Measurements from ENCODE around the gene CKMT2. TPM values are rescaled to one million over a fixed set of nuclear protein-coding genes. Genes with fewer than 3 reads are reported as not detected.

CKMT2 gene
- total and polyA plus RNA-seq, 9 donors: 6.2 to 28.3 (median 12.6) TPM

- intact Hi-C loops (cut with DNase I): no loop called here
- Histone ChIP-seq H3K36me3 (no peaks in the 10 kb centered on the region), H3K4me3 (no peak overlapping the region), H3K9me3 (no peaks in the 10 kb centered on the region), H3K27ac (no peak overlapping the region), H3K4me1 (ENCODE audit: insufficient read depth) (peaks cover 15% of the 10 kb centered on the region), H3K27me3 (no peaks in the 10 kb centered on the region)
- DNase-seq: no peak
- whole genome bisulfite sequencing, 3 donors: 94 to 99% (median 98%) methylated on average over 1 of the region's 1 CpG
- no peak for TF ChIP-seq POLR2A (IDR thresholded peaks at IDR 0.05)
- TF ChIP-seq CTCF (IDR thresholded peaks at IDR 0.05): no peak
- TF ChIP-seq EP300 (IDR thresholded peaks at IDR 0.05): no peak
These were observed 16.9 kb downstream of the CKMT2 start for GRCh38 chr5:81250004-81250403.

GRCh38 chr5:81251922-81252321 is 18.8 kb downstream of the CKMT2 start:
- intact Hi-C loops (cut with DNase I): no loop called here
- Histone ChIP-seq H3K4me3 (no peak overlapping the region), H3K9me3 (no peaks in the 10 kb centered on the region), H3K27ac (no peak overlapping the region), H3K36me3 (no peaks in the 10 kb centered on the region), H3K4me1 (ENCODE audit: insufficient read depth) (peaks cover 5% of the 10 kb centered on the region), H3K27me3 (no peaks in the 10 kb centered on the region)
- TF ChIP-seq CTCF (IDR thresholded peaks at IDR 0.05): no peak
- TF ChIP-seq EP300 (IDR thresholded peaks at IDR 0.05): no peak
- no peak for TF ChIP-seq POLR2A (IDR thresholded peaks at IDR 0.05)
- no peak for DNase-seq
- 58 to 81% (median 72%) methylated on average over 5 of the region's 5 CpGs for WGBS, 3 donors

GRCh38 chr5:81252904-81253303 is 19.8 kb downstream of the CKMT2 start:
- Histone ChIP-seq H3K4me1 (ENCODE audit: insufficient read depth) (peaks cover 2% of the 10 kb centered on the region), H3K4me3 (no peak overlapping the region), H3K27ac (no peak overlapping the region), H3K27me3 (no peaks in the 10 kb centered on the region), H3K36me3 (no peaks in the 10 kb centered on the region), H3K9me3 (no peaks in the 10 kb centered on the region)
- no peak for DNase-seq
- TF ChIP-seq POLR2A (IDR thresholded peaks at IDR 0.05): no peak
- no peak for TF ChIP-seq EP300 (IDR thresholded peaks at IDR 0.05)
- no peak for TF ChIP-seq CTCF (IDR thresholded peaks at IDR 0.05)
- intact Hi-C loops (cut with DNase I): no loop called here
- 93 to 100% (median 97%) methylated on average over 1 of the region's 1 CpG for WGBS, 3 donors

- no peaks in the 10 kb centered on the region for H3K36me3 ChIP-seq
- intact Hi-C loops (cut with DNase I): no loop called here
- H3K27me3 ChIP-seq: no peaks in the 10 kb centered on the region
- H3K27ac ChIP-seq: no peak overlapping the region
- no peak overlapping the region for H3K4me3 ChIP-seq
- TF ChIP-seq EP300 (IDR thresholded peaks at IDR 0.05) (no peak), POLR2A (IDR thresholded peaks at IDR 0.05) (no peak), CTCF (IDR thresholded peaks at IDR 0.05) (no peak)
- H3K9me3 ChIP-seq: no peaks in the 10 kb centered on the region
- WGBS, 3 donors: 91 to 96% (median 95%) methylated on average over 4 of the region's 4 CpGs
- H3K4me1 ChIP-seq (ENCODE audit: insufficient read depth): no peaks in the 10 kb centered on the region
- DNase-seq: no peak
These were observed 20.8 kb downstream of the CKMT2 start for GRCh38 chr5:81253875-81254274.

Measured in ovary (tissue), 9 donors.